ENCODE measurements around the gene HHIPL1. TPM values are rescaled to one million over a fixed set of nuclear protein-coding genes. Genes with fewer than 3 reads are reported as not detected.

The HHIPL1 gene
- total RNA-seq, 1 experiment from 2014 or later = 0.03 TPM

- DNase-seq (ENCODE audit: low read depth, low spot score) = no peak
- in situ Hi-C loops (cut with HindIII; ENCODE audit: low pct_unique_long_range_greater_than_20kb, low sequenced_read_pairs) = no loop called here
Measured at GRCh38 chr14:99690636-99691035, 45.7 kb downstream of the HHIPL1 start.

- in situ Hi-C loops (cut with HindIII; ENCODE audit: low pct_unique_long_range_greater_than_20kb, low sequenced_read_pairs) = no loop called here
- no peak for DNase-seq (ENCODE audit: low read depth, low spot score)
Measured at GRCh38 chr14:99691111-99691885, 46.4 kb downstream of the HHIPL1 start.

GRCh38 chr14:99693918-99694317 lies 49.0 kb downstream of the HHIPL1 start:
- in situ Hi-C loops (cut with HindIII; ENCODE audit: low pct_unique_long_range_greater_than_20kb, low sequenced_read_pairs) = no loop called here
- peak; percentile 13 for DNase-seq (ENCODE audit: low read depth, low spot score)

GRCh38 chr14:99696929-99697328 lies 52.0 kb downstream of the HHIPL1 start:
- in situ Hi-C loops (cut with HindIII; ENCODE audit: low pct_unique_long_range_greater_than_20kb, low sequenced_read_pairs) = no loop called here
- no peak for DNase-seq (ENCODE audit: low read depth, low spot score)

- in situ Hi-C loops (cut with HindIII; ENCODE audit: low pct_unique_long_range_greater_than_20kb, low sequenced_read_pairs) = no loop called here
Measured at GRCh38 chr14:99698236-99698635, 53.3 kb downstream of the HHIPL1 start.

GRCh38 chr14:99698642-99699041 lies 53.7 kb downstream of the HHIPL1 start:
- in situ Hi-C loops (cut with HindIII; ENCODE audit: low pct_unique_long_range_greater_than_20kb, low sequenced_read_pairs) = no loop called here
- no peak for DNase-seq (ENCODE audit: low read depth, low spot score)

More at GRCh38 chr14:99698236-99698635, 53.3 kb downstream of the HHIPL1 start:
- no peak for DNase-seq (ENCODE audit: low read depth, low spot score)

GRCh38 chr14:99699085-99699760 lies 54.3 kb downstream of the HHIPL1 start:
- in situ Hi-C loops (cut with HindIII; ENCODE audit: low pct_unique_long_range_greater_than_20kb, low sequenced_read_pairs) = no loop called here
- no peak for DNase-seq (ENCODE audit: low read depth, low spot score)

GRCh38 chr14:99699861-99700260 lies 54.9 kb downstream of the HHIPL1 start:
- in situ Hi-C loops (cut with HindIII; ENCODE audit: low pct_unique_long_range_greater_than_20kb, low sequenced_read_pairs) = no loop called here
- no peak for DNase-seq (ENCODE audit: low read depth, low spot score)

- in situ Hi-C loops (cut with HindIII; ENCODE audit: low pct_unique_long_range_greater_than_20kb, low sequenced_read_pairs) = no loop called here
- DNase-seq (ENCODE audit: low read depth, low spot score) = no peak
Measured at GRCh38 chr14:99700379-99700778, 55.5 kb downstream of the HHIPL1 start.

GRCh38 chr14:99701260-99701659 lies 56.3 kb downstream of the HHIPL1 start:
- in situ Hi-C loops (cut with HindIII; ENCODE audit: low pct_unique_long_range_greater_than_20kb, low sequenced_read_pairs) = no loop called here
- DNase-seq (ENCODE audit: low read depth, low spot score) = no peak

GRCh38 chr14:99702115-99702514 lies 57.2 kb downstream of the HHIPL1 start:
- in situ Hi-C loops (cut with HindIII; ENCODE audit: low pct_unique_long_range_greater_than_20kb, low sequenced_read_pairs) = no loop called here

GRCh38 chr14:99703381-99703780 lies 58.5 kb downstream of the HHIPL1 start:
- in situ Hi-C loops (cut with HindIII; ENCODE audit: low pct_unique_long_range_greater_than_20kb, low sequenced_read_pairs) = no loop called here
- DNase-seq (ENCODE audit: low read depth, low spot score) = no peak

More at GRCh38 chr14:99702115-99702514, 57.2 kb downstream of the HHIPL1 start:
- DNase-seq (ENCODE audit: low read depth, low spot score) = no peak

- DNase-seq (ENCODE audit: low read depth, low spot score) = no peak
- in situ Hi-C loops (cut with HindIII; ENCODE audit: low pct_unique_long_range_greater_than_20kb, low sequenced_read_pairs) = no loop called here
Measured at GRCh38 chr14:99704037-99704436, 59.1 kb downstream of the HHIPL1 start.

- no peak for DNase-seq (ENCODE audit: low read depth, low spot score)
- in situ Hi-C loops (cut with HindIII; ENCODE audit: low pct_unique_long_range_greater_than_20kb, low sequenced_read_pairs) = no loop called here
Measured at GRCh38 chr14:99706107-99706900, 61.4 kb downstream of the HHIPL1 start.

GRCh38 chr14:99707420-99707819 lies 62.5 kb downstream of the HHIPL1 start:
- in situ Hi-C loops (cut with HindIII; ENCODE audit: low pct_unique_long_range_greater_than_20kb, low sequenced_read_pairs) = no loop called here
- DNase-seq (ENCODE audit: low read depth, low spot score) = no peak

GRCh38 chr14:99707921-99708320 lies 63.0 kb downstream of the HHIPL1 start:
- no peak for DNase-seq (ENCODE audit: low read depth, low spot score)
- in situ Hi-C loops (cut with HindIII; ENCODE audit: low pct_unique_long_range_greater_than_20kb, low sequenced_read_pairs) = no loop called here

- DNase-seq (ENCODE audit: low read depth, low spot score) = no peak
- in situ Hi-C loops (cut with HindIII; ENCODE audit: low pct_unique_long_range_greater_than_20kb, low sequenced_read_pairs) = no loop called here
Measured at GRCh38 chr14:99708449-99708848, 63.5 kb downstream of the HHIPL1 start.

GRCh38 chr14:99713972-99714371 lies 69.0 kb downstream of the HHIPL1 start:
- DNase-seq (ENCODE audit: low read depth, low spot score) = no peak
- in situ Hi-C loops (cut with HindIII; ENCODE audit: low pct_unique_long_range_greater_than_20kb, low sequenced_read_pairs) = no loop called here
